Spinal cord (tissue), 10 donors: Measurements from ENCODE around the gene TMEM161B. TPM values are rescaled to one million over a fixed set of nuclear protein-coding genes. Genes with fewer than 3 reads are reported as not detected.

Source experiments
- DNase-seq, 6 donors: peaks; one replicate each; pipeline versions ENCODE4 v3.0.0 to v3.0.0-alpha.2; 2013 to 2015; ENCODE audit warnings: low spot score in 6 of 6, low read depth in 4 of 6
- H3K27ac ChIP-seq: one replicate; pipeline ENCODE4 v1.5.1; 2013; ENCODE audit warnings: low read depth, low read length, control low read depth
- H3K27me3 ChIP-seq: one replicate; pipeline ENCODE4 v1.6.1; 2013; ENCODE audit warnings: low read length; ENCODE audit not compliant: control insufficient read depth, insufficient read depth
- H3K36me3 ChIP-seq: one replicate; pipeline ENCODE4 v1.6.1; 2013; ENCODE audit warnings: low read length; ENCODE audit not compliant: control insufficient read depth, insufficient read depth
- H3K4me1 ChIP-seq: one replicate; pipeline ENCODE4 v1.6.1; 2013; ENCODE audit warnings: low read length; ENCODE audit not compliant: control insufficient read depth, insufficient read depth
- H3K4me3 ChIP-seq: one replicate; pipeline ENCODE4 v1.5.1; 2013; ENCODE audit warnings: low read depth, low read length, control low read depth
- H3K9me3 ChIP-seq: one replicate; pipeline ENCODE4 v1.6.1; 2013; ENCODE audit warnings: low read length; ENCODE audit not compliant: control insufficient read depth, insufficient read depth
- WGBS: methylation state at CpG from one replicate; pipeline ENCODE4 v1.1.5; 2013; ENCODE audit warnings: missing lambda C conversion rate; ENCODE audit not compliant: insufficient coverage; 5-methylcytosine and 5-hydroxymethylcytosine counted together
- long read RNA-seq, 4 donors: transcript quantifications; one replicate each; lab custom pipeline, GENCODE V29; 2026
- polyA plus RNA-seq, 2 donors: library from polyadenylated mRNA; unstranded; fragments of 120-200 nt; gene quantifications; one replicate each; pipeline ENCODE4 v1.2.1, GENCODE V29; 2013; ENCODE audit not compliant: insufficient read length in 2 of 2
- total RNA-seq, 2 donors: library from RNA; depleted of rRNA in 1 of 2; stranded (reverse); fragments of 120-200 nt in 1 of 2; fragments of >200 nt in 1 of 2; gene quantifications; one replicate each; pipeline versions ENCODE4 v1.2.3 to v1.2.4, GENCODE V29; 2013 to 2014
- donor health status: healthy.

TMEM161B gene
- total RNA-seq, result 10 to 100 TPM; 21.3 to 38.4 TPM
- 10 to 100 TPM; 19.0 to 21.0 TPM for polyA plus RNA-seq
- long read RNA-seq, donor 1, partial matches to known transcripts, result 0 of 3 reads
- long read RNA-seq, donor 1, other reads (novel, unspliced or antisense), result 0 of 3 reads
- long read RNA-seq, donor 2, result 0 reads
- long read RNA-seq, donor 3, partial matches to known transcripts, result 0 of 2 reads
- long read RNA-seq, donor 3, other reads (novel, unspliced or antisense), result 0 of 2 reads
- long read RNA-seq, donor 4, partial matches to known transcripts, result 0 of 5 reads
- long read RNA-seq, donor 4, other reads (novel, unspliced or antisense), result 0 of 5 reads

DNA sequence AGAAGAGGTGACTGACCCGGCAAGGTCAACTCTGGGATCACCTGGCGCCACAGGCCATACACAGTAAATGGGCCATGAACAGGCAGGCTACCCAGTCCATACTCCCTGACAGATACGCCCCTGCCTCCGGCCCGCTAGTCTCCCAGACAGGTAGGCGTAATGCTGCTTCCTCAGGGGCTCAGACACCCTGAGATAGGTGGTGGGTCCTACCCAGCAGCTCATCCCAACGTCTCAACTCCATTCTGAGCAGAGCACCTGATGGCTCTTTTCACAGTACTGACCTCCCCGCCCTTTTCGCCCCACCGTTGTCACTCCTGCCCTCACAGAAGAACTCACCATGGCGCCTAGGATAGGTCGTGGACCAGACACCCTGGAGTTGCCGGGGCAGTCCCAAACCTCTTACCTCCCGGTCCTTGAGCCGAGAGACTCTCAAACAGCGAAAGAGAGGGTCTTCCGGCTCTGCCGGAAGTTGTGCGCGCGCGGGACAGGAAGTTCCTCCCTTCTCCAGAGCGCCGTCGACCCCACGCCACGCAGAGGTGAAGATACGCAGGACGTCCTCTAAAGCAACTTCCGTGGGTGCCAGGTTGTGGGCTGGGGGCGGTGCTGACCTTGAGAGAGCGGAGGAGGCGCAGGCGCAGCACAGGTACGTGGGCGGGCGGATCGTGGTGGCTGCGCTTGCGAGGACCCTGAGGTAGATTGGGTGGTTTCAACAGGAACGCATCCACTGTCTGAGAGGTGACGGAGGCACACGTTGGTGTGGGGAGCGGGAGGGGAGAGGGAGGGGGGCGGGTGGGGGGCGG, at the start of gene TMEM161B:
Gene TMEM161B (minus strand): TSS at position 461 of the 800 bp plus-strand sequence. CDS start 122 bp downstream, at position 339.
- peaks cover 3% of the 10 kb centered on the region for H3K36me3 ChIP-seq
- WGBS, result under 1% methylated on average over 34 of the region's 46 CpGs
- H3K4me3 ChIP-seq, result peak within 1 kb of the TSS; percentile 92
- H3K4me1 ChIP-seq, result no peaks in the 10 kb centered on the region
- peak; percentile 82 to 99 (median 90) for DNase-seq
- peak within 1 kb of the TSS; percentile 81 for H3K27ac ChIP-seq
- H3K9me3 ChIP-seq, result peaks cover 5% of the 10 kb centered on the region
- H3K27me3 ChIP-seq, result no peaks in the 10 kb centered on the region

DNA sequence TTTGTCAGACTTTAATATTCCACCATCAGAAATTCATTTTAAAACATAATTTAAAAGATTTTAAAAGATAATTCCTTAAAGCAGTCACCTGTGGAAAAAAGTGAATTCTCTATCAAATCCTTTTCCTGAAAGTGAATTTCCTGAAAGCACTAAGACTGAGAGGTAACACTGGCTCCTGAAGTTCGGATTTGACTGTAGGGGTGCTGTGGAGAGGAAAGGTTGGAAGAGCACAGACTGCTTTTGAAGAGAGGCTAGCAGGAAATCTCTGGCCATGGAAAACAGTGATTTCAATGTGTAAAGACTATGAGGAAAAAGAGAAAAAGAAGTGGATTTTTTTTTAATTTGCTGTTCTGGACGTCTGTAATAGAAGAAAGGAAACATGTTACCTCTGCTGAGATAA, 35.7 kb upstream of the TMEM161B start:
- H3K9me3 ChIP-seq, result no peaks in the 10 kb centered on the region
- H3K27me3 ChIP-seq, result no peaks in the 10 kb centered on the region
- no peak overlapping the region for H3K27ac ChIP-seq
- no peaks in the 10 kb centered on the region for H3K36me3 ChIP-seq
- DNase-seq, result no peak
- H3K4me3 ChIP-seq, result no peak overlapping the region
- 82% methylated on average over 1 of the region's 2 CpGs for WGBS
- H3K4me1 ChIP-seq, result no peaks in the 10 kb centered on the region

DNA sequence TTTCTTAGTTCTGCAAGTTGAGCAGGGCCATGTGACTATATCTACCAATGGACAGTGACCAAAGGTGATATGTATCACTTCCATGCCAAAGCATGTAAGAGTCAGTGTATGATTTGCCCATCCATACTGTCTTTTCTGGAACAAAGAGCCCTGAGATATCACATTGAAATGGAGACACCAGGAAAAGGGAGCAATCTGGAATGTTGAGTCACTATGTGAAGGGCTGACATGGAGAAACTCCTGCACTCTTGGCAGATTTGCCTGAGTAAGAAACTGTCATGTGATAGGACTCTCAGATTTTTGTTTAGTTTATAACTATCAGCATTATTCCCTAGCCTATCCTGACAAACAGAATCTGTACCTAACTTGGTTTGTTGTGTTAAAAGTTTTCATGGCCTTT, 29.8 kb upstream of the TMEM161B start:
- no peak overlapping the region for H3K4me3 ChIP-seq
- no peak for DNase-seq
- no peak overlapping the region for H3K27ac ChIP-seq
- no peaks in the 10 kb centered on the region for H3K36me3 ChIP-seq
- H3K9me3 ChIP-seq, result no peaks in the 10 kb centered on the region
- no peaks in the 10 kb centered on the region for H3K4me1 ChIP-seq
- H3K27me3 ChIP-seq, result no peaks in the 10 kb centered on the region

DNA sequence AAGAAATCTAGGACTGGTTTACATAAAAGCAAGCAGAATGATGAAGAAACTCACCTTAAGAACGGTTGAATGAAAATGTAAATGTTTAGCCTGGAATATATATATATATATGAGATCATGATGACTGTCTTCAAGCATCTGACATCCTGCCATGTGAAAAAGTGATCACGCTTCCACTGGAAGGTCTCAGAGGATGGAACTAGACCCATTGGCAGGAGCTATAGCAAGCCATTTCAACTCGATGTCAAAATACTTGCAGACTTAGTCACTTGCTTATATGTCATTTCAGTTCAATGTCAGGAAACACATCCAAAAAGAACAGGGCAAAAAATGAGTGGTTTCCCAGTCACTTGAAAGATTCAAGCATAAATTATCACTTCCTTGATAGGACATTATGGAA, 22.2 kb upstream of the TMEM161B start:
- no peaks in the 10 kb centered on the region for H3K27me3 ChIP-seq
- peak in 1 of 6 donors; percentile 66 for DNase-seq
- 88% methylated on average over 2 of the region's 3 CpGs for WGBS
- no peak overlapping the region for H3K27ac ChIP-seq
- H3K36me3 ChIP-seq, result peaks cover 3% of the 10 kb centered on the region
- H3K9me3 ChIP-seq, result no peaks in the 10 kb centered on the region
- no peaks in the 10 kb centered on the region for H3K4me1 ChIP-seq
- no peak overlapping the region for H3K4me3 ChIP-seq

DNA sequence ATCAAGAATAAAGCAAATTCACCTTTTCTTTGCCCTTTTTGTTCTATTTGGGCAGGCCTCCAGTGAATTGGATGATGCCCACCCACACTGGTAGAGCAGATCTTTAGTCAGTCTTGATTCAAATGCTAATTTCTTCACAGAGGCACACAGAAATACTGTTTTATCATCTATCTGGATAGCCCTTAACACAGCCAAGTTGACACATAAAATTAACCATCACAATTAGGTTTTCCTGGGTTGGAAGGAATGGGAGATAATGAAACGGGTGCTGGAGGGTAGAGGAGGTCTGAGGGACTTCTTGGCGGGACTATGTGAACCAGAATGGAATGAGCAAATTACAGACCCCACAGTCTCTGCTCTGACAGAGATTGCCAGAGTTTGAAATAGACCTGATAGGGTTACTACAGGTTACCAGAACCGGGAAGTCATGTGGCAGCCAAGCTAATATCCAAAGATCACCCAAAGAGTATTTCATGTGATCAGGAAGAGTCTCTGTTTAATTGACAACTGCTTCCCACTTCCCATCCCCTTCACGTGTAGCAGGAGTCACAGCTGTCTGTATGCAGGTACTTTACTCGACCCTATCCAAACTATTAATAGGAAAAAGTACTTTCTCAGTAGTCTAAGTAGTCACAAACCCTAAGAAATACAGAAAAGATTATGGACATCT, 20.0 kb upstream of the TMEM161B start:
- DNase-seq, result peak in 3 of 6 donors; percentile 17 to 57 (median 42)
- H3K36me3 ChIP-seq, result peaks cover 3% of the 10 kb centered on the region

DNA sequence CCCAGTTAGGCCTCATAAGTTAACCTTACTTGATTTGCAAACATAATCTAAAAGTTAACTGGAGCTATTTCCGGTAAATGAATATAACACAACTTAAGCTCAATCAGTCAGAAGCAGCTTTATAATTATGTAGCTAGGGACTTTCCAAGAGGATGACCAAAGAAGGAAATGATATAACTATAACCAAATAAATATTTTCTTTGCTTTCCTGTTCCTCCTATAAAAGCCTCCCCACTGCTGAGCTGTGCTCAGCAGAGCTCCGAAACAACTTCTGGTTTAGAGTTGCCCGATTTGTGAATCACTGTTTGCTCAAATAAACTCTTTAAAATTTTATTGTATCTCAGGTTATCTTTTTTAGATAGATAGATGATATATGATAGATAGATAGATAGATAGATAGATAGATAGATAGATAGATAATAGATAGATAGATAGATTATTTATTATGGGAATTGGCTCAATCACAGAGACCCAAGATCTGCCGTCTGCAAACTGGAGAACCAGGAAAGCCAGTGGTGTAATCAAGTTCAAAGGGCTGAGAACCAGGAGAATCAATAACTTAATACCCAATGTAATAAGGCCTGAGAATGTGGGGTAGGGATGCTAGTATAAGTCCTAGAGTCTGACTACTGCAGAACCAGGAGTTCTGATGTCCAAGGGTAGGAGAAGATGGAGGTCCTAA, 19.3 kb upstream of the TMEM161B start:
- Histone ChIP-seq H3K27ac (no peak overlapping the region), H3K36me3 (peaks cover 3% of the 10 kb centered on the region), H3K27me3 (no peaks in the 10 kb centered on the region), H3K4me3 (no peak overlapping the region), H3K4me1 (no peaks in the 10 kb centered on the region), H3K9me3 (no peaks in the 10 kb centered on the region)
- WGBS, result no CpG with 5 or more reads among the region's 4 CpGs
- DNase-seq, result no peak

More for the DNA sequence above, 20.0 kb upstream of the TMEM161B start:
- H3K27me3 ChIP-seq, result no peaks in the 10 kb centered on the region
- no peak overlapping the region for H3K27ac ChIP-seq
- H3K4me1 ChIP-seq, result no peaks in the 10 kb centered on the region
- WGBS, result 40% methylated on average over 1 of the region's 5 CpGs
- no peak overlapping the region for H3K4me3 ChIP-seq
- no peaks in the 10 kb centered on the region for H3K9me3 ChIP-seq

DNA sequence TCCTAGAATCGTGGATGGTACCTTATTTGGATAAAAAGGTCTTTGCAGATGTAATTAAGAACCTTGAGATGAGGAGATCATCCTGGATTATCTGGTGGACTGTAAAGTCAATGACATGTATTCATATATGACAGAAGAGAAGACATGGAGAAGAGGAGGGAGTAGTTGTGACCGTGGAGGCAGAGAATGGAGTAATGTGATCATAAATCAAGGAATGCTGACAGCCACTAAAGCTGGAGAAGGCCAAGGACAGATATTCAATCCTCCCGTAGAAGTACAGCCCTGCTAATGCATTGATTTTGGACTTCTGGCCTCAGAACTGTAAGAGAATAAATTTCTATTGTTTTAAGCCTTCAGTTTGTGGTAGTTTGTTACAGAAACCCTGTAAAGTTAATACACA, 18.7 kb upstream of the TMEM161B start:
- Histone ChIP-seq H3K4me1 (no peaks in the 10 kb centered on the region), H3K36me3 (peaks cover 3% of the 10 kb centered on the region), H3K4me3 (no peak overlapping the region), H3K9me3 (no peaks in the 10 kb centered on the region), H3K27ac (no peak overlapping the region), H3K27me3 (no peaks in the 10 kb centered on the region)
- no peak for DNase-seq
- 67% methylated on average over 2 of the region's 3 CpGs for WGBS

DNA sequence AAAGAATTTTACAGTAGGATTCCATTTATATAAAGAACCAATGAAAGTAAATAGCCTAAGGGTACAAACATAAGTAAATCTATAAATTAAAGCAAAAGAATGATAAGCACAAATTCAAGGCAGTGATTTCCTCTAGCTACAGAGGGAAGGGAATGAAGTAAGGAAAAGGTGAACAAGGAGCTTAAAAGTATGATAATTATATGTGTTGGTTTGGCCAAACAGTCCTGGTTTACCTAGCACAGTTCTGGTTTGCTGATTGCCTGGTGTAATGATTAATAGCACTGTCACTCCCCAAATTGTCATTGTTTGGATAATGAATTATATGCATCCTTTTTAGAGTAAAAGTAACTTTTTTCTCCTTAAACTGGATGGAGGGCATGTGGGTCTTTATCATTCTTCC, 15.0 kb upstream of the TMEM161B start:
- no peak for DNase-seq
- no peak overlapping the region for H3K4me3 ChIP-seq
- H3K4me1 ChIP-seq, result no peaks in the 10 kb centered on the region
- no peaks in the 10 kb centered on the region for H3K27me3 ChIP-seq
- H3K9me3 ChIP-seq, result no peaks in the 10 kb centered on the region
- H3K36me3 ChIP-seq, result no peaks in the 10 kb centered on the region
- H3K27ac ChIP-seq, result no peak overlapping the region

DNA sequence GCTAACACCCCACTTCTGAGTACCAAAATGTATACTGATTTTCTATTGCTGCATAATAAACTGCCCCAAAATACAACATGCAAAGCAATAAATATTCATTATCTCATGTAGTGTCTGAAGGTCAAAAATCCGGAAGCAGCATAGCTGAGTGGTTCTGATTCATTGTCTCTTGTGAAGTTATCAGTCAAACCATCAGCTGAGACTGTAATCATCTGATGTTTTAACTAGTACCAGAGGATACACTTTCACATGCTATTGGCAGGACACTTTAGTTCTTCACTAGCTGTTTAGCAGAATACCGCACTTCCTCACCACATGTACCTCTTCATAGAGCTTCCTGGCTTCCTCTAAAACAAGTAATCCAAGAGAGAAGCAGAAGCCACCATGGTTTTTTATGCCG, 12.7 kb upstream of the TMEM161B start:
- H3K4me1 ChIP-seq, result no peaks in the 10 kb centered on the region
- H3K27me3 ChIP-seq, result no peaks in the 10 kb centered on the region
- peaks cover 2% of the 10 kb centered on the region for H3K9me3 ChIP-seq
- H3K4me3 ChIP-seq, result no peak overlapping the region
- no peak overlapping the region for H3K27ac ChIP-seq
- 100% methylated on average over 1 of the region's 3 CpGs for WGBS
- DNase-seq, result no peak
- H3K36me3 ChIP-seq, result no peaks in the 10 kb centered on the region
